H1 (cell line): ENCODE data around the gene CLMP. TPM values are rescaled to one million over a fixed set of nuclear protein-coding genes. Genes with fewer than 3 reads are reported as not detected.

ENCODE experiments used
- CTCF ChIA-PET: fragments of 300-600 bp; sonication (Branson Sonifier 250); formaldehyde crosslinking; loops from one replicate; lab custom pipeline; 2021; ENCODE audit not compliant: partially characterized antibody; lab: Charles Lee
- POLR2A ChIA-PET: fragments of 300-600 bp; sonication (Branson Sonifier 250); formaldehyde crosslinking; loops from one replicate; lab custom pipeline; 2021; ENCODE audit warnings: inconsistent platforms; ENCODE audit not compliant: partially characterized antibody; lab: Charles Lee
- DNase-seq, 2 experiments: peaks; one replicate each; pipeline versions ENCODE4 v3.0.0 to v3.0.0-alpha.2; 2010 to 2022; ENCODE audit warnings: low spot score in 2 of 2, low read depth in 1 of 2, mixed read lengths in 1 of 2
- FAIRE-seq: peaks from 2 replicates; lab custom pipeline; 2011; peaks lifted over from hg19 to GRCh38; lab: Jason Lieb, UNC
- H2AFZ ChIP-seq: 2 replicates; pipeline ENCODE4 v1.8.1; 2012; ENCODE audit warnings: low read length, inconsistent platforms
- H2AK5ac ChIP-seq: 2 replicates; pipeline ENCODE4 v1.6.1; 2013; ENCODE audit warnings: low read depth, low read length
- H2BK120ac ChIP-seq: replicated peaks from 2 replicates; pipeline ENCODE3; 2013; ENCODE audit warnings: low read depth, low read length, inconsistent platforms
- H2BK12ac ChIP-seq: 2 replicates; pipeline ENCODE4 v1.6.1; 2013; ENCODE audit warnings: low read depth, low read length
- H2BK15ac ChIP-seq: 2 replicates; pipeline ENCODE4 v1.6.1; 2013; ENCODE audit warnings: low read length
- H2BK20ac ChIP-seq: 2 replicates; pipeline ENCODE4 v1.6.1; 2013; ENCODE audit warnings: low read length
- H2BK5ac ChIP-seq: 2 replicates; pipeline ENCODE4 v1.6.1; 2013; ENCODE audit warnings: low read depth, low read length
- H3K14ac ChIP-seq: 2 replicates; pipeline ENCODE4 v1.6.1; 2013; ENCODE audit warnings: inconsistent platforms; ENCODE audit not compliant: insufficient read length
- H3K18ac ChIP-seq: 2 replicates; pipeline ENCODE4 v1.6.1; 2013; ENCODE audit warnings: low read length; ENCODE audit errors: extremely low read depth
- H3K23ac ChIP-seq: 2 replicates; pipeline ENCODE4 v1.6.1; 2013; ENCODE audit warnings: inconsistent platforms; ENCODE audit not compliant: insufficient read length
- H3K23me2 ChIP-seq: 2 replicates; pipeline ENCODE4 v1.6.1; 2013; ENCODE audit warnings: low read depth, low read length
- H3K27ac ChIP-seq: 2 replicates; pipeline ENCODE4 v1.6.1; 2011; ENCODE audit warnings: low read depth, low read length, inconsistent platforms
- H3K27me3 ChIP-seq, 4 experiments: replicated peaks in 1 of 4; 1 replicate in 1 of 4; 2 replicates in 3 of 4; pipeline versions ENCODE4 v1.6.1 to v1.8.1; 2011 to 2013; ENCODE audit warnings: low read length in 3 of 4, mild to moderate bottlenecking in 3 of 4, inconsistent platforms in 2 of 4, mixed read lengths in 2 of 4, moderate library complexity in 1 of 4; ENCODE audit not compliant: control insufficient read depth in 3 of 4, insufficient read depth in 3 of 4; ENCODE audit errors: extremely low read depth in 1 of 4
- H3K36me3 ChIP-seq, 4 experiments: 2 replicates each; pipeline versions ENCODE4 v1.6.1 to v1.8.1; 2011 to 2013; ENCODE audit warnings: mild to moderate bottlenecking in 4 of 4, low read length in 3 of 4, moderate library complexity in 2 of 4, control low read depth in 1 of 4, inconsistent platforms in 1 of 4; ENCODE audit not compliant: insufficient read depth in 4 of 4, control insufficient read depth in 2 of 4
- H3K4ac ChIP-seq: replicated peaks from 2 replicates; pipeline ENCODE3; 2013; ENCODE audit warnings: low read length, low read depth, mixed read lengths, inconsistent platforms; ENCODE audit not compliant: insufficient read length
- H3K4me1 ChIP-seq, 4 experiments: replicated peaks in 1 of 4; 1 replicate in 1 of 4; 2 replicates in 3 of 4; pipeline versions ENCODE4 v1.6.1 to v1.8.1; 2011 to 2013; ENCODE audit warnings: low read length in 3 of 4, inconsistent platforms in 2 of 4, mixed read lengths in 1 of 4; ENCODE audit not compliant: insufficient read depth in 4 of 4, control insufficient read depth in 3 of 4
- H3K4me2 ChIP-seq, 2 experiments: 2 replicates each; pipeline versions ENCODE4 v1.6.1 to v1.8.1; 2011 to 2013; ENCODE audit warnings: low read depth in 2 of 2, low read length in 2 of 2, control low read depth in 1 of 2, inconsistent platforms in 1 of 2, mild to moderate bottlenecking in 1 of 2; ENCODE audit not compliant: insufficient read depth in 1 of 2
- H3K4me3 ChIP-seq, 4 experiments: fragments of 200-600, 300-600 bp in 1 of 4; sonication (generic), shearing (Covaris generic), sonication (Bioruptor Twin) in 1 of 4; 2 replicates each; pipeline versions ENCODE4 v1.5.1 to v1.8.1; 2011 to 2016; ENCODE audit warnings: low read length in 4 of 4, low read depth in 3 of 4, control low read depth in 2 of 4, inconsistent platforms in 2 of 4, mild to moderate bottlenecking in 2 of 4, mixed read lengths in 1 of 4, moderate library complexity in 1 of 4; ENCODE audit not compliant: insufficient read depth in 2 of 4; ENCODE audit errors: extremely low read depth in 1 of 4
- H3K56ac ChIP-seq: replicated peaks from 2 replicates; pipeline ENCODE3; 2013; ENCODE audit warnings: low read depth, mild to moderate bottlenecking, mixed read lengths, low read length, inconsistent platforms; ENCODE audit not compliant: insufficient read length
- H3K79me1 ChIP-seq: 2 replicates; pipeline ENCODE4 v1.6.1; 2013; ENCODE audit warnings: low read depth, low read length, control low read depth
- H3K79me2 ChIP-seq, 2 experiments: 2 replicates each; pipeline versions ENCODE4 v1.6.1 to v1.8.1; 2012 to 2013; ENCODE audit warnings: low read length in 2 of 2, mild to moderate bottlenecking in 2 of 2, inconsistent platforms in 1 of 2; ENCODE audit not compliant: insufficient read depth in 2 of 2, control insufficient read depth in 1 of 2
- H3K9ac ChIP-seq, 4 experiments: replicated peaks in 1 of 4; 1 replicate in 1 of 4; 2 replicates in 3 of 4; pipeline versions ENCODE4 v1.6.1 to v1.8.1; 2011 to 2013; ENCODE audit warnings: low read depth in 3 of 4, low read length in 3 of 4, control low read depth in 2 of 4, mild to moderate bottlenecking in 2 of 4, moderate library complexity in 2 of 4, inconsistent platforms in 1 of 4; ENCODE audit errors: extremely low read depth in 1 of 4
- H3K9me3 ChIP-seq, 2 experiments: 2 replicates each; pipeline versions ENCODE4 v1.6.1 to v1.8.1; 2012 to 2013; ENCODE audit warnings: mild to moderate bottlenecking in 2 of 2, moderate library complexity in 2 of 2, control low read depth in 1 of 2, inconsistent platforms in 1 of 2, low read depth in 1 of 2, low read length in 1 of 2, mixed read lengths in 1 of 2; ENCODE audit not compliant: insufficient read depth in 2 of 2
- H4K20me1 ChIP-seq, 2 experiments: replicated peaks in 1 of 2; 2 replicates each; pipeline versions ENCODE3 to v1.8.1; 2011 to 2013; ENCODE audit warnings: inconsistent platforms in 2 of 2, low read length in 2 of 2, mild to moderate bottlenecking in 1 of 2; ENCODE audit not compliant: insufficient read depth in 2 of 2, control insufficient read depth in 1 of 2
- H4K5ac ChIP-seq: 2 replicates; pipeline ENCODE4 v1.6.1; 2013; ENCODE audit warnings: low read length, low read depth, mixed read lengths, inconsistent platforms; ENCODE audit not compliant: insufficient read length
- H4K8ac ChIP-seq: 2 replicates; pipeline ENCODE4 v1.8.0; 2013; ENCODE audit warnings: mild to moderate bottlenecking, moderate library complexity, low read length, inconsistent platforms; ENCODE audit not compliant: insufficient read depth; ENCODE audit errors: extremely low read depth
- H4K91ac ChIP-seq: replicated peaks from 2 replicates; pipeline ENCODE3; 2013; ENCODE audit warnings: low read length, mixed read lengths, inconsistent platforms; ENCODE audit not compliant: insufficient read length
- CBX8 ChIP-seq: fragments of 300-800, 300-1000 bp; sonication (generic); IDR thresholded peaks from 2 replicates; pipeline ENCODE4 v1.7.1; 2016; ENCODE audit warnings: low read depth, low read length, borderline replicate concordance
- CHD1 ChIP-seq: IDR thresholded peaks from 2 replicates; pipeline ENCODE4 v1.6.1; 2012; ENCODE audit warnings: low read depth, low read length, improper control_type of control experiment
- CTBP2 ChIP-seq: IDR thresholded peaks from 2 replicates; pipeline ENCODE4 v1.7.0; 2011; ENCODE audit warnings: borderline replicate concordance, mild to moderate bottlenecking, moderate library complexity, mixed read lengths, low read length; ENCODE audit not compliant: insufficient read depth, insufficient read length
- GABPA ChIP-seq: IDR thresholded peaks from 2 replicates; pipeline ENCODE4 v1.6.1; 2011; ENCODE audit warnings: mild to moderate bottlenecking, low read length, moderate library complexity, borderline replicate concordance; ENCODE audit not compliant: insufficient read depth
- HDAC2 ChIP-seq, 2 experiments: fragments of 300-600 bp in 1 of 2; sonication (generic) in 1 of 2; IDR thresholded peaks; 2 replicates each; pipeline ENCODE4 v1.6.1; 2011 to 2012; ENCODE audit warnings: low read depth in 2 of 2, low read length in 2 of 2, mild to moderate bottlenecking in 2 of 2, moderate library complexity in 2 of 2, borderline replicate concordance in 1 of 2, inconsistent platforms in 1 of 2
- KDM1A ChIP-seq: fragments of 200-600, 300-600 bp; sonication (generic); IDR thresholded peaks from 2 replicates; pipeline ENCODE4 v1.7.1; 2016; ENCODE audit warnings: mild to moderate bottlenecking, low read length, borderline replicate concordance
- RAD21 ChIP-seq, 2 experiments: IDR thresholded peaks in 1 of 2; conservative IDR thresholded peaks in 1 of 2; 2 replicates each; pipeline ENCODE4 v1.6.1; 2011; ENCODE audit warnings: low read depth in 2 of 2, low read length in 2 of 2, improper control_type of control experiment in 1 of 2, inconsistent platforms in 1 of 2, mild to moderate bottlenecking in 1 of 2, moderate library complexity in 1 of 2
- SIN3A ChIP-seq, 2 experiments: IDR thresholded peaks in 1 of 2; conservative IDR thresholded peaks in 1 of 2; 2 replicates each; pipeline ENCODE4 v1.6.1; 2011 to 2012; ENCODE audit warnings: low read length in 2 of 2, improper control_type of control experiment in 1 of 2, low read depth in 1 of 2, mild to moderate bottlenecking in 1 of 2
- ZNF274 ChIP-seq: IDR thresholded peaks from 2 replicates; pipeline ENCODE4 v1.7.0; 2012; ENCODE audit warnings: low read length, borderline replicate concordance; ENCODE audit errors: extremely low read depth
- WGBS, 2 experiments: shearing (Covaris generic) in 1 of 2; methylation state at CpG; one replicate each; pipeline versions ENCODE4 v1.1.6 to v1.1.7; 2013 to 2015; ENCODE audit warnings: low lambda C conversion rate in 2 of 2, mixed read lengths in 2 of 2, inconsistent platforms in 1 of 2, low coverage in 1 of 2, missing lambda C conversion rate in 1 of 2; ENCODE audit not compliant: insufficient replicate concordance in 2 of 2, insufficient coverage in 1 of 2, insufficient read length in 1 of 2; ENCODE audit errors: extremely low coverage in 1 of 2, missing lambda C conversion rate in 1 of 2; 5-methylcytosine and 5-hydroxymethylcytosine counted together
- polyA plus RNA-seq, 7 experiments: library from polyadenylated mRNA; depleted of rRNA in 3 of 7; stranded (reverse) in 5 of 7; unstranded in 2 of 7; fragments of >200 nt in 5 of 7; fragments of 200-250 nt in 2 of 7; gene quantifications; 1 replicate in 5 of 7; 2 replicates in 1 of 7; 4 replicates in 1 of 7; pipeline versions ENCODE4 v1.2.1 to v1.2.3, GENCODE V29; 2011 to 2013; ENCODE audit warnings: missing spikeins in 2 of 7, mixed read lengths in 2 of 7
- total RNA-seq: library from RNA; stranded (reverse); fragmentation: NEBNext Ultra II Directional; extraction: Animal tissue kit (Norgen Biotek cat#: 25700); gene quantifications from 2 replicates; pipeline ENCODE4 v1.2.1, GENCODE V29; 2021

CLMP gene
- total and polyA plus RNA-seq, 2 of the 8 experiments (the other 6 are each of a cell fraction or from before 2014, with no cell fraction given): 9.9 to 24.1 TPM

DNA sequence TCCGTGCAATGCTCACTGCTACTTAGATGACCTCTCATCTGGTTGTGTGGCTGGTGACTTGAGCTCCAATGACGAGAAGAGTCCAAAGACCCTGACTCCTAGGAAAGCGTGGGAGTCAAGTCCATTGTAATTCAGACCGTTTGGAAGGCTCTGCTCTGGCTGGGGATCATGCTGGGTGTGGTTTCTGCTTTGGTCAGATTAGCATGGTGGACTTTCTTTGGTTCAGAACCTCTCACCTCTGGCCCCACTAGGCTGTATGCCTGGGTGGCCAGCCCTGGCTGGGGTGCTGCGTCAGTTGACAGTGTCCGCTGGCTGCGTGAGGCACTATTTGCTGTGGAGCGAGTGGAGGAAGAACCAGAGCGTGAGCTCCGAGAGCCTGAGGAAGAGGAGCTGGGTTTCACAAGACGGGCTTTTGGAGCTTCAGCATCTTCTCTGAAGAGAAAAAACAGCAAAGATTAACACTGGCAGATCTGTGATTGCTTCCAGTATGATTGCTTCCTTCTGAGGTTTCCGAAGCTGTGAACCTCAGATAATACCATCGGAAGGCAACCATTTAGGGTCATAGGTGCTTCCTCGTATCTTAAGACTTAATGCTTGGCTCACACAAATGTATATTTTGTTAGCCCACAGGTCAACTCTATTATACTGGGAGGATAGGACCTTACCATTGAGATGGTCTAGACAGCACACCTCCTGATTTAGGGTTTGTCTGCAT, 121.5 kb downstream of the CLMP start:
- H2AFZ ChIP-seq: no peak overlapping the region
- H2BK120ac ChIP-seq: no peak overlapping the region
- ChIA-PET POLR2A (interaction anchor here (1.2 to 4.7 kb wide), 3 partner anchors 9 to 12 kb away, joined by 3 to 29 read pairs (median 3); partner anchors contain the start of gene HSPA8), CTCF (interaction anchor here (0.9 to 2.2 kb wide), 4 partner anchors 9 to 425 kb away, joined by 3 to 6 read pairs (median 3); no protein-coding TSS in a partner anchor)
- no peak overlapping the region for H4K8ac ChIP-seq
- no peak overlapping the region for H3K9ac ChIP-seq
- WGBS, 2 experiments: 88% methylated on average over 14 of the region's 14 CpGs; no CpG with 5 or more reads in 1 of the 2 experiments
- H3K79me1 ChIP-seq: no peaks in the 10 kb centered on the region
- no peak overlapping the region for H3K4ac ChIP-seq
- no peak overlapping the region for H3K4me3 ChIP-seq
- no peaks in the 10 kb centered on the region for H3K27me3 ChIP-seq
- DNase-seq: no peak
- H4K5ac ChIP-seq: no peak overlapping the region
- no peak overlapping the region for H3K23ac ChIP-seq
- H2BK12ac ChIP-seq: no peak overlapping the region
- no peak overlapping the region for H4K91ac ChIP-seq
- H3K4me1 ChIP-seq: peaks cover 0 to 11% (median 1%) of the 10 kb centered on the region in 4 experiments; a peak in 5 of 7 replicates
- H3K23me2 ChIP-seq: no peaks in the 10 kb centered on the region
- no peak overlapping the region for H3K4me2 ChIP-seq
- no peaks in the 10 kb centered on the region for H3K9me3 ChIP-seq
- peaks cover 0 to 10% (median 2%) of the 10 kb centered on the region in 4 experiments; a peak in 2 of 8 replicates for H3K36me3 ChIP-seq
- H3K18ac ChIP-seq: no peak overlapping the region
- H2BK5ac ChIP-seq: no peak overlapping the region
- H3K79me2 ChIP-seq: no peaks in the 10 kb centered on the region
- FAIRE-seq: no peak
- no peak overlapping the region for H2AK5ac ChIP-seq
- no peaks in the 10 kb centered on the region for H4K20me1 ChIP-seq
- no peak overlapping the region for H2BK15ac ChIP-seq
- no peak overlapping the region for H3K56ac ChIP-seq
- no peak overlapping the region for H3K27ac ChIP-seq
- H2BK20ac ChIP-seq: no peak overlapping the region
- no peak overlapping the region for H3K14ac ChIP-seq
- TF ChIP-seq ZNF274 (no peak), KDM1A (no peak), CHD1 (no peak), SIN3A (conservative IDR thresholded peaks at IDR 0.05 in 1 of 2, IDR thresholded peaks at IDR 0.05 in 1 of 2; ENCODE audit: low read depth in 1 of 2, low read length in 2 of 2) (no peak), CBX8 (no peak), HDAC2 (IDR thresholded peaks at IDR 0.05; ENCODE audit: borderline replicate concordance in 1 of 2, low read depth in 2 of 2, low read length in 2 of 2) (no peak), GABPA (no peak), RAD21 (IDR thresholded peaks at IDR 0.05 in 1 of 2, conservative IDR thresholded peaks at IDR 0.05 in 1 of 2; ENCODE audit: low read depth in 2 of 2, low read length in 2 of 2) (no peak), CTBP2 (no peak)
